Measurements from ENCODE around the gene KRT39. TPM values are rescaled to one million over a fixed set of nuclear protein-coding genes. Genes with fewer than 3 reads are reported as not detected.

KRT39 gene
- total RNA-seq, 2 donors from 2014 or later = not detected

GRCh38 chr17:40947929-40948328 lies 18.8 kb downstream of the KRT39 start:
- H3K27me3 Mint-ChIP-seq (ENCODE audit: low read depth) = peaks cover 78% of the 10 kb centered on the region
- H3K4me3 Mint-ChIP-seq = no peak overlapping the region
- H3K9me3 Mint-ChIP-seq = no peaks in the 10 kb centered on the region

GRCh38 chr17:40945414-40945813 lies 21.3 kb downstream of the KRT39 start:
- no peak overlapping the region for H3K27ac Mint-ChIP-seq
- H3K9me3 Mint-ChIP-seq = no peaks in the 10 kb centered on the region
- peaks cover 67% of the 10 kb centered on the region for H3K27me3 Mint-ChIP-seq (ENCODE audit: low read depth)
- DNase-seq (no peak), ATAC-seq (replicated peaks in 1 of 2) (no peak)
- no peaks in the 10 kb centered on the region for H3K36me3 Mint-ChIP-seq (ENCODE audit: insufficient read depth in 2 of 2)
- no peak overlapping the region for H3K4me3 Mint-ChIP-seq
- no peaks in the 10 kb centered on the region for H3K4me1 Mint-ChIP-seq (ENCODE audit: low read depth)

More at GRCh38 chr17:40947929-40948328, 18.8 kb downstream of the KRT39 start:
- no peaks in the 10 kb centered on the region for H3K4me1 Mint-ChIP-seq (ENCODE audit: low read depth)
- no peak overlapping the region for H3K27ac Mint-ChIP-seq
- no peak for DNase-seq
- H3K36me3 Mint-ChIP-seq (ENCODE audit: insufficient read depth in 2 of 2) = no peaks in the 10 kb centered on the region
- no peak for ATAC-seq (replicated peaks in 1 of 2)

GRCh38 chr17:40944531-40944930 lies 22.2 kb downstream of the KRT39 start:
- no peak overlapping the region for H3K27ac Mint-ChIP-seq
- no peaks in the 10 kb centered on the region for H3K4me1 Mint-ChIP-seq (ENCODE audit: low read depth)
- H3K4me3 Mint-ChIP-seq = no peak overlapping the region
- ATAC-seq (replicated peaks in 1 of 2) (no peak), DNase-seq (no peak)
- H3K36me3 Mint-ChIP-seq (ENCODE audit: insufficient read depth in 2 of 2) = no peaks in the 10 kb centered on the region
- H3K9me3 Mint-ChIP-seq = no peaks in the 10 kb centered on the region
- peaks cover 59% of the 10 kb centered on the region for H3K27me3 Mint-ChIP-seq (ENCODE audit: low read depth)

- ATAC-seq (replicated peaks in 1 of 2) = no peak
- no peaks in the 10 kb centered on the region for H3K4me1 Mint-ChIP-seq (ENCODE audit: low read depth)
- no peak overlapping the region for H3K27ac Mint-ChIP-seq
Measured at GRCh38 chr17:40942553-40942952, 24.2 kb downstream of the KRT39 start.

GRCh38 chr17:40940266-40940665 lies 26.5 kb downstream of the KRT39 start:
- no peak overlapping the region for H3K4me3 Mint-ChIP-seq
- H3K27me3 Mint-ChIP-seq (ENCODE audit: low read depth) = peaks cover 24% of the 10 kb centered on the region
- H3K4me1 Mint-ChIP-seq (ENCODE audit: low read depth) = no peaks in the 10 kb centered on the region
- H3K36me3 Mint-ChIP-seq (ENCODE audit: insufficient read depth in 2 of 2) = no peaks in the 10 kb centered on the region
- ATAC-seq (replicated peaks in 1 of 2) = no peak
- H3K27ac Mint-ChIP-seq = no peak overlapping the region
- DNase-seq = no peak
- H3K9me3 Mint-ChIP-seq = no peaks in the 10 kb centered on the region

More at GRCh38 chr17:40942553-40942952, 24.2 kb downstream of the KRT39 start:
- Mint-ChIP-seq H3K36me3 (ENCODE audit: insufficient read depth in 2 of 2) (no peaks in the 10 kb centered on the region), H3K4me3 (no peak overlapping the region), H3K27me3 (ENCODE audit: low read depth) (peaks cover 42% of the 10 kb centered on the region), H3K9me3 (no peaks in the 10 kb centered on the region)
- no peak for DNase-seq

- ATAC-seq (replicated peaks in 1 of 2) (no peak), DNase-seq (no peak)
- no peaks in the 10 kb centered on the region for H3K36me3 Mint-ChIP-seq (ENCODE audit: insufficient read depth in 2 of 2)
- H3K9me3 Mint-ChIP-seq = no peaks in the 10 kb centered on the region
- no peak overlapping the region for H3K27ac Mint-ChIP-seq
- H3K27me3 Mint-ChIP-seq (ENCODE audit: low read depth) = peaks cover 13% of the 10 kb centered on the region
- no peak overlapping the region for H3K4me3 Mint-ChIP-seq
- no peaks in the 10 kb centered on the region for H3K4me1 Mint-ChIP-seq (ENCODE audit: low read depth)
Measured at GRCh38 chr17:40938981-40939380, 27.8 kb downstream of the KRT39 start.

- no peaks in the 10 kb centered on the region for H3K9me3 Mint-ChIP-seq
- no peak within 1 kb of the TSS for H3K27ac Mint-ChIP-seq
- no peak for DNase-seq
- H3K27me3 Mint-ChIP-seq (ENCODE audit: low read depth) = peaks cover 11% of the 10 kb centered on the region
- H3K4me1 Mint-ChIP-seq (ENCODE audit: low read depth) = no peaks in the 10 kb centered on the region
- no peak within 1 kb of the TSS for H3K4me3 Mint-ChIP-seq
- no peaks in the 10 kb centered on the region for H3K36me3 Mint-ChIP-seq (ENCODE audit: insufficient read depth in 2 of 2)
- ATAC-seq (replicated peaks in 1 of 2) = no peak
Measured at GRCh38 chr17:40937384-40937819, 29.3 kb downstream of the KRT39 start, which contains the start of gene KRT23. Gene KRT23, minus strand, starts transcription at chr17:40937646. Its CDS starts 1,043 bp downstream, at chr17:40936603.

- no peak for ATAC-seq (replicated peaks in 1 of 2)
- Mint-ChIP-seq H3K27ac (no peak overlapping the region), H3K4me1 (ENCODE audit: low read depth) (no peaks in the 10 kb centered on the region), H3K36me3 (ENCODE audit: insufficient read depth in 2 of 2) (no peaks in the 10 kb centered on the region), H3K9me3 (no peaks in the 10 kb centered on the region), H3K4me3 (no peak overlapping the region), H3K27me3 (ENCODE audit: low read depth) (peaks cover 8% of the 10 kb centered on the region)
- no peak for DNase-seq
Measured at GRCh38 chr17:40936976-40937375, 29.8 kb downstream of the KRT39 start.

- peaks cover 8% of the 10 kb centered on the region for H3K27me3 Mint-ChIP-seq (ENCODE audit: low read depth)
- no peak overlapping the region for H3K4me3 Mint-ChIP-seq
- H3K9me3 Mint-ChIP-seq = no peaks in the 10 kb centered on the region
- H3K27ac Mint-ChIP-seq = no peak overlapping the region
- no peaks in the 10 kb centered on the region for H3K36me3 Mint-ChIP-seq (ENCODE audit: insufficient read depth in 2 of 2)
- no peaks in the 10 kb centered on the region for H3K4me1 Mint-ChIP-seq (ENCODE audit: low read depth)
- DNase-seq (no peak), ATAC-seq (replicated peaks in 1 of 2) (no peak)
Measured at GRCh38 chr17:40936437-40936971, 30.2 kb downstream of the KRT39 start.

- DNase-seq (no peak), ATAC-seq (replicated peaks in 1 of 2) (no peak)
- Mint-ChIP-seq H3K4me1 (ENCODE audit: low read depth) (no peaks in the 10 kb centered on the region), H3K27me3 (ENCODE audit: low read depth) (peaks cover 8% of the 10 kb centered on the region), H3K9me3 (no peaks in the 10 kb centered on the region), H3K4me3 (no peak overlapping the region), H3K36me3 (ENCODE audit: insufficient read depth in 2 of 2) (no peaks in the 10 kb centered on the region), H3K27ac (no peak overlapping the region)
Measured at GRCh38 chr17:40935624-40936023, 31.1 kb downstream of the KRT39 start.

- no peak for DNase-seq
- H3K27me3 Mint-ChIP-seq (ENCODE audit: low read depth) = peaks cover 16% of the 10 kb centered on the region
- H3K4me1 Mint-ChIP-seq (ENCODE audit: low read depth) = no peaks in the 10 kb centered on the region
- no peak overlapping the region for H3K27ac Mint-ChIP-seq
- H3K4me3 Mint-ChIP-seq = no peak overlapping the region
- no peaks in the 10 kb centered on the region for H3K36me3 Mint-ChIP-seq (ENCODE audit: insufficient read depth in 2 of 2)
- no peaks in the 10 kb centered on the region for H3K9me3 Mint-ChIP-seq
- no peak for ATAC-seq (replicated peaks in 1 of 2)
Measured at GRCh38 chr17:40932608-40933007, 34.1 kb downstream of the KRT39 start.

GRCh38 chr17:40931311-40931710 lies 35.4 kb downstream of the KRT39 start:
- H3K4me1 Mint-ChIP-seq (ENCODE audit: low read depth) = no peaks in the 10 kb centered on the region
- no peak overlapping the region for H3K4me3 Mint-ChIP-seq
- H3K36me3 Mint-ChIP-seq (ENCODE audit: insufficient read depth in 2 of 2) = no peaks in the 10 kb centered on the region
- ATAC-seq (replicated peaks in 1 of 2) (no peak), DNase-seq (no peak)
- peaks cover 27% of the 10 kb centered on the region for H3K27me3 Mint-ChIP-seq (ENCODE audit: low read depth)
- no peak overlapping the region for H3K27ac Mint-ChIP-seq
- no peaks in the 10 kb centered on the region for H3K9me3 Mint-ChIP-seq

GRCh38 chr17:40926341-40926740 lies 40.4 kb downstream of the KRT39 start:
- H3K27ac Mint-ChIP-seq = no peak overlapping the region
- peaks cover 11% of the 10 kb centered on the region for H3K4me1 Mint-ChIP-seq (ENCODE audit: low read depth)
- H3K36me3 Mint-ChIP-seq (ENCODE audit: insufficient read depth in 2 of 2) = no peaks in the 10 kb centered on the region
- no peak for ATAC-seq (replicated peaks in 1 of 2)
- peaks cover 21% of the 10 kb centered on the region for H3K27me3 Mint-ChIP-seq (ENCODE audit: low read depth)
- no peaks in the 10 kb centered on the region for H3K9me3 Mint-ChIP-seq
- no peak overlapping the region for H3K4me3 Mint-ChIP-seq
- no peak for DNase-seq

- Mint-ChIP-seq H3K4me3 (no peak overlapping the region), H3K27ac (no peak overlapping the region), H3K9me3 (no peaks in the 10 kb centered on the region), H3K36me3 (ENCODE audit: insufficient read depth in 2 of 2) (no peaks in the 10 kb centered on the region), H3K27me3 (ENCODE audit: low read depth) (peaks cover 21% of the 10 kb centered on the region), H3K4me1 (ENCODE audit: low read depth) (peaks cover 15% of the 10 kb centered on the region)
- DNase-seq (no peak), ATAC-seq (replicated peaks in 1 of 2) (no peak)
Measured at GRCh38 chr17:40922239-40922638, 44.5 kb downstream of the KRT39 start.

Measured in activated T-cell treated with anti-CD3 and anti-CD28 coated beads, Interleukin-2, amount 50 U/mL, for 72 hours (primary cell).